ENCODE measurements around the gene RYR3.

Gene RYR3

DNA sequence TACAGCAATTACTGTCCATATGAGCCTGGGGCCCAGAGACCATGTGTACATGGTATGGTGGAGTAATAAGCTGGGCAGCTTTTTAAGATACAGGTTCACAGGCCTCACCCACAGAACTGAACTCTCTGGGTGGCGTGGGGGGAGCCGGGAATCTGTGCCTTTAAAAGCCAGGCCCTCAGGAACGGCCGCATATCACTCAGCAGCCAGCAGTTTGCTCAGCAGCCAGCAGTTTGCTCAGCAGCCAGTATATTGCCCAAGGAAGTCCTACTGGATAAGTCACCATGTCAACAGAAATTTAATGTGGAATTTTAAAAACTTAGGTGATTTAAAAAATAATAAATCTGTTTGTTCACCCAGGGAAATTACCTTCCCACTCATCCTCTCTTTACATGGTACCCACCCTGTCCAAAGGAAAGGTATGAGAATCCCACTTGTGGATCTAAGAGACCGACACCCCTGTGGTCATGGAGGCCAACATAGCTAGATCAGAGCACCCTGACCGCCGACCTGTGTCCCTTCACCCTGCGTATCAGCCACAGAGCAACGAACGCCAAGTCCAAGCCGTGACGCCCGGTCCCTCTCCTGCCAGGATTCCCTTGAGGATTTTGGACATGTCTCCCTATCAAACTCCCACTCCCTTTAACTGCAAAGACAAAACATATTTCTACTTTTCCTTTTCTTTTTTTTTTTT lies 561.8 kb downstream of the RYR3 start:
- peaks cover 3% of the 10 kb centered on the region; the same call in 1 of the 2 replicates for H3K4me1 ChIP-seq (ENCODE audit: low read length)
- TF ChIP-seq EZH2phosphoT487 (IDR thresholded peaks at IDR 0.05; ENCODE audit: low read depth): no peak
- TF ChIP-seq, protein P1, sequence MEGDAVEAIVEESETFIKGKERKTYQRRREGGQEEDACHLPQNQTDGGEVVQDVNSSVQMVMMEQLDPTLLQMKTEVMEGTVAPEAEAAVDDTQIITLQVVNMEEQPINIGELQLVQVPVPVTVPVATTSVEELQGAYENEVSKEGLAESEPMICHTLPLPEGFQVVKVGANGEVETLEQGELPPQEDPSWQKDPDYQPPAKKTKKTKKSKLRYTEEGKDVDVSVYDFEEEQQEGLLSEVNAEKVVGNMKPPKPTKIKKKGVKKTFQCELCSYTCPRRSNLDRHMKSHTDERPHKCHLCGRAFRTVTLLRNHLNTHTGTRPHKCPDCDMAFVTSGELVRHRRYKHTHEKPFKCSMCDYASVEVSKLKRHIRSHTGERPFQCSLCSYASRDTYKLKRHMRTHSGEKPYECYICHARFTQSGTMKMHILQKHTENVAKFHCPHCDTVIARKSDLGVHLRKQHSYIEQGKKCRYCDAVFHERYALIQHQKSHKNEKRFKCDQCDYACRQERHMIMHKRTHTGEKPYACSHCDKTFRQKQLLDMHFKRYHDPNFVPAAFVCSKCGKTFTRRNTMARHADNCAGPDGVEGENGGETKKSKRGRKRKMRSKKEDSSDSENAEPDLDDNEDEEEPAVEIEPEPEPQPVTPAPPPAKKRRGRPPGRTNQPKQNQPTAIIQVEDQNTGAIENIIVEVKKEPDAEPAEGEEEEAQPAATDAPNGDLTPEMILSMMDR (IDR thresholded peaks at IDR 0.05; ENCODE audit: low read depth, low read length): no peak
- no peaks in the 10 kb centered on the region for H4K20me1 ChIP-seq (ENCODE audit: insufficient read depth, low read length)

GRCh38 chr15:33874156-33874555 lies 563.4 kb downstream of the RYR3 start:
- Histone ChIP-seq H3K9ac (ENCODE audit: low read length) (no peak overlapping the region), H3K27me3 (ENCODE audit: low read depth, low read length) (no peaks in the 10 kb centered on the region), H3K4me1 (ENCODE audit: low read length) (peaks cover 3% of the 10 kb centered on the region; the same call in 1 of the 2 replicates), H2AFZ (ENCODE audit: low read depth, low read length) (no peak overlapping the region), H4K20me1 (ENCODE audit: insufficient read depth, low read length) (no peaks in the 10 kb centered on the region), H3K36me3 (replicated peaks; ENCODE audit: low read depth, low read length) (no peaks in the 10 kb centered on the region), H3K9me3 (ENCODE audit: insufficient read depth, low read length) (no peaks in the 10 kb centered on the region), H3K27ac (ENCODE audit: low read length) (no peak overlapping the region), H3K79me2 (ENCODE audit: low read length) (no peaks in the 10 kb centered on the region), H3K4me3 (ENCODE audit: low read length) (no peak overlapping the region), H3K4me2 (ENCODE audit: low read length) (no peak overlapping the region)
- TF ChIP-seq, protein P1 (IDR thresholded peaks at IDR 0.05; ENCODE audit: low read depth, low read length): no peak
- no peak for TF ChIP-seq EZH2phosphoT487 (IDR thresholded peaks at IDR 0.05; ENCODE audit: low read depth)

More for the DNA sequence above, 561.8 kb downstream of the RYR3 start:
- Histone ChIP-seq H3K27me3 (ENCODE audit: low read depth, low read length) (no peaks in the 10 kb centered on the region), H3K36me3 (replicated peaks; ENCODE audit: low read depth, low read length) (no peaks in the 10 kb centered on the region), H3K4me3 (ENCODE audit: low read length) (no peak overlapping the region), H3K9ac (ENCODE audit: low read length) (no peak overlapping the region), H2AFZ (ENCODE audit: low read depth, low read length) (no peak overlapping the region), H3K27ac (ENCODE audit: low read length) (no peak overlapping the region), H3K4me2 (ENCODE audit: low read length) (no peak overlapping the region), H3K79me2 (ENCODE audit: low read length) (no peaks in the 10 kb centered on the region), H3K9me3 (ENCODE audit: insufficient read depth, low read length) (no peaks in the 10 kb centered on the region)

GRCh38 chr15:33882921-33883320 lies 572.2 kb downstream of the RYR3 start:
- Histone ChIP-seq H3K9ac (ENCODE audit: low read length) (no peak overlapping the region), H3K79me2 (ENCODE audit: low read length) (no peaks in the 10 kb centered on the region), H2AFZ (ENCODE audit: low read depth, low read length) (no peak overlapping the region), H3K4me3 (ENCODE audit: low read length) (no peak overlapping the region), H3K4me1 (ENCODE audit: low read length) (no peaks in the 10 kb centered on the region), H3K4me2 (ENCODE audit: low read length) (no peak overlapping the region), H3K27ac (ENCODE audit: low read length) (no peak overlapping the region), H3K36me3 (replicated peaks; ENCODE audit: low read depth, low read length) (no peaks in the 10 kb centered on the region), H3K27me3 (ENCODE audit: low read depth, low read length) (no peaks in the 10 kb centered on the region), H3K9me3 (ENCODE audit: insufficient read depth, low read length) (no peaks in the 10 kb centered on the region), H4K20me1 (ENCODE audit: insufficient read depth, low read length) (no peaks in the 10 kb centered on the region)
- TF ChIP-seq, protein P1 (IDR thresholded peaks at IDR 0.05; ENCODE audit: low read depth, low read length): no peak
- TF ChIP-seq EZH2phosphoT487 (IDR thresholded peaks at IDR 0.05; ENCODE audit: low read depth): no peak

- H3K4me3 ChIP-seq (ENCODE audit: low read length): no peak overlapping the region
- no peaks in the 10 kb centered on the region for H3K4me1 ChIP-seq (ENCODE audit: low read length)
- no peak overlapping the region for H3K27ac ChIP-seq (ENCODE audit: low read length)
- no peaks in the 10 kb centered on the region for H3K27me3 ChIP-seq (ENCODE audit: low read depth, low read length)
- no peak overlapping the region for H2AFZ ChIP-seq (ENCODE audit: low read depth, low read length)
- no peak overlapping the region for H3K4me2 ChIP-seq (ENCODE audit: low read length)
- H3K9me3 ChIP-seq (ENCODE audit: insufficient read depth, low read length): no peaks in the 10 kb centered on the region
- H3K9ac ChIP-seq (ENCODE audit: low read length): no peak overlapping the region
- TF ChIP-seq, protein P1 (IDR thresholded peaks at IDR 0.05; ENCODE audit: low read depth, low read length): no peak
- TF ChIP-seq EZH2phosphoT487 (IDR thresholded peaks at IDR 0.05; ENCODE audit: low read depth): no peak
- H3K79me2 ChIP-seq (ENCODE audit: low read length): no peaks in the 10 kb centered on the region
- no peaks in the 10 kb centered on the region for H4K20me1 ChIP-seq (ENCODE audit: insufficient read depth, low read length)
- H3K36me3 ChIP-seq (replicated peaks; ENCODE audit: low read depth, low read length): no peaks in the 10 kb centered on the region
These were observed 577.4 kb downstream of the RYR3 start for GRCh38 chr15:33888176-33888575.

Data from OCI-LY3 (cell line).